ENCODE results near the gene DHH. TPM values are rescaled to one million over a fixed set of nuclear protein-coding genes. Genes with fewer than 3 reads are reported as not detected.

The DHH gene
- total and polyA plus RNA-seq, 8 donors: 0.10 to 1.1 (median 0.22) TPM; not detected in 2

- WGBS, 5 donors: 32 to 43% (median 36%) methylated on average over 7 of the region's 7 CpGs
- no peaks in the 10 kb centered on the region for H3K27me3 ChIP-seq
- H3K4me1 ChIP-seq: peaks cover 42 to 58% (median 54%) of the 10 kb centered on the region in 4 donors
- DNase-seq: peak; percentile 56 to 87
- intact Hi-C loops (cut with DNase I; ENCODE audit: low total_unique reads): no loop called here
- peaks cover 40 to 41% (median 41%) of the 10 kb centered on the region in 4 donors for H3K36me3 ChIP-seq
- H3K27ac ChIP-seq: peak overlapping the region in 4 of 5 donors; percentile 33 to 98 (median 95)
- no peaks in the 10 kb centered on the region for H3K9me3 ChIP-seq
- TF ChIP-seq CTCF (IDR thresholded peaks at IDR 0.05) (no peak), POLR2AphosphoS5 (IDR thresholded peaks at IDR 0.05) (peak in 2 of 3 donors; percentile 25 to 63)
- peak overlapping the region in 3 of 4 donors; percentile 9 to 97 (median 80) for H3K4me3 ChIP-seq
Measured at GRCh38 chr12:49055978-49056754, 38.4 kb downstream of the DHH start.

GRCh38 chr12:49055092-49055491 lies 39.5 kb downstream of the DHH start:
- Histone ChIP-seq H3K9me3 (no peaks in the 10 kb centered on the region), H3K4me1 (peaks cover 41 to 57% (median 52%) of the 10 kb centered on the region in 4 donors), H3K4me3 (peak overlapping the region in 1 of 4 donors; percentile 97), H3K27me3 (no peaks in the 10 kb centered on the region), H3K36me3 (peaks cover 50 to 52% (median 52%) of the 10 kb centered on the region in 4 donors), H3K27ac (no peak overlapping the region)
- DNase-seq: no peak
- intact Hi-C loops (cut with DNase I; ENCODE audit: low total_unique reads): no loop called here
- 46 to 61% (median 49%) methylated on average over 4 of the region's 4 CpGs for WGBS, 5 donors
- TF ChIP-seq POLR2AphosphoS5 (IDR thresholded peaks at IDR 0.05): no peak
- no peak for TF ChIP-seq POLR2A (IDR thresholded peaks at IDR 0.05)
- TF ChIP-seq EP300 (IDR thresholded peaks at IDR 0.05): no peak
- TF ChIP-seq CTCF (IDR thresholded peaks at IDR 0.05): no peak

- intact Hi-C loops (cut with DNase I; ENCODE audit: low total_unique reads): no loop called here
- Histone ChIP-seq H3K4me3 (no peak overlapping the region), H3K27ac (no peak overlapping the region), H3K9me3 (no peaks in the 10 kb centered on the region), H3K27me3 (no peaks in the 10 kb centered on the region), H3K4me1 (peaks cover 41 to 57% (median 51%) of the 10 kb centered on the region in 4 donors), H3K36me3 (peaks cover 56 to 58% (median 57%) of the 10 kb centered on the region in 4 donors)
- whole genome bisulfite sequencing, 5 donors: 84 to 96% (median 94%) methylated on average over 9 to 10 of the region's 10 CpGs
- DNase-seq: peak in 1 of 2 donors; percentile 2
- no peak for TF ChIP-seq POLR2A (IDR thresholded peaks at IDR 0.05)
- TF ChIP-seq EP300 (IDR thresholded peaks at IDR 0.05): no peak
- TF ChIP-seq CTCF (IDR thresholded peaks at IDR 0.05): no peak
- no peak for TF ChIP-seq POLR2AphosphoS5 (IDR thresholded peaks at IDR 0.05)
Measured at GRCh38 chr12:49054524-49054923, 40.1 kb downstream of the DHH start.

GRCh38 chr12:49054096-49054495 lies 40.5 kb downstream of the DHH start:
- TF ChIP-seq CTCF (IDR thresholded peaks at IDR 0.05): no peak
- TF ChIP-seq EP300 (IDR thresholded peaks at IDR 0.05): no peak
- TF ChIP-seq POLR2A (IDR thresholded peaks at IDR 0.05): no peak
- TF ChIP-seq POLR2AphosphoS5 (IDR thresholded peaks at IDR 0.05): no peak
- Histone ChIP-seq H3K27me3 (no peaks in the 10 kb centered on the region), H3K36me3 (peaks cover 60 to 62% (median 61%) of the 10 kb centered on the region in 4 donors), H3K27ac (no peak overlapping the region), H3K4me1 (peaks cover 41 to 54% (median 48%) of the 10 kb centered on the region in 4 donors), H3K9me3 (no peaks in the 10 kb centered on the region), H3K4me3 (no peak overlapping the region)
- 83 to 98% (median 96%) methylated on average over 4 to 5 of the region's 5 CpGs for WGBS, 5 donors
- peak in 1 of 2 donors; percentile 2 for DNase-seq
- intact Hi-C loops (cut with DNase I; ENCODE audit: low total_unique reads): no loop called here
